DMS53 treated with DMSO at 0.1 percent for 48 hours (cell line): ENCODE data around the gene ARHGAP8.
"Not testable (repeated sequence)": the region's sequence is repeated elsewhere in the genome, so short reads cannot be mapped to it uniquely, and the experiment has no call there.

ENCODE experiments used
- DNase-seq: peaks from one replicate; lab custom pipeline; 2025; ENCODE audit not compliant: unreplicated experiment; lab: John Stamatoyannopoulos, UW

Gene ARHGAP8

DNA sequence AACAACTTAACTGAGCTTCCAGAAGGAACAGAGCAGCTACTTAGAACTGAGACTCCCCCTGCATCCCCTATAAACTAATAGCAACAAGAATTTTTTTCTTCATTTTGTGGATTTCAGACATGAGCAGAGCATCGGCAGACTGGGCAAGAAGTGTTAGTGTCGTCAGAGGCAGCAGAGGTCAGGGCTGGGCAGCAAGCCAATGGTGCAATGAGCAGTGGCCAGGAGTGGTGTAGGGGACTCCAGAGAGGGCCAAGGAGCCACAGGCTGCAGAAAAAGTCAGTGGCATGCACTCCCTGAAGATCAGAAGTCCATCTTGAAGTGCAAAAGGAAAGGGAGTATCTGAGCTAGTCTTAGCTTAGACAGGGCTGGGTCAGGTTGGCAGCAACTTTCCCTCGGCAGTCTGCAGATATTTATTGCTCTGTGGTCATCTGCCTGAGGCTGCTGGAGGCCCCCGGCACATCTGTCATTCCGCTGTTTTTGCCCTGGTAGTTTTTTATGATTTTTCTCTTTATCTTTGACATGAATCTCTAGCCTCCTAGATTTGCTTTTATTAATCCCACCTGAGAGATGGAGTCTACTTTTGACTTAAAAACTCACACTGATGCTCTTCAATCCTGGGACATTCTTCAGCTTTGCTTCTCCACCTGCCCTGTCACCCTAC, 152.2 kb downstream of the ARHGAP8 start:
- not testable (repeated sequence) for DNase-seq

DNA sequence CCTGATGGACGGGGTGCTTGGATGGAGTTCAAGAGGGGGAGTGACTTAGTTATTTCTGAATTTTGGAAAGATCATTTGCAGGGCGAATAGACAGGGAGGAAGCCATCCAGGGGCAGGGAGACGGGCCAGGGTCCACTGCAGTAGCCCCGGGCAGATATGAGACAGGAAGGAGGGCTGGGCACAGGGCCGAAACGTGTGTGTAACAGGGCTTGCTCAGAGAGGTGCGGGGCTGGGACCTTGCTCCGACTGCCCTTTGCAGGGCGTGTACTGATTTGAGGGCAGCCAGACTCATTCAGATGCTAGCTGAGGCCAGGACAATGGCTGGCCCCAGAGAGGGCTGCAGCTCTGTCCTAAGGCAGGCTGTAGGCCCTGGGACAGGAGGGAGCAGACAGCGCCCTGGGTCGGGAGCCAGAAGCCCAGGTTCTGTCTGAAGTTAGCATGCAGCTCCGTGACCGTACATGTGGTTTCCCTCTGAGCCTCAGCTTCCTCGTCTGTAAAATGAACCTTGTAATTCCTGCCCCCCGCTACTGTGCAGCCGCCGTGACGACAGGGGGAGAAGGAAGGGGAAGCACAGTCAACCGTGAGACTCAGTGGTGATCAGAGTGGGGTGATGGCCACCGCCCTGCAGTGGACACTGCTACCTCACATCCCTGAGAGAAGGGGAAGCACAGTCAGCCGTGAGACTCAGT, 154.0 kb downstream of the ARHGAP8 start:
- DNase-seq, result no peak

DNA sequence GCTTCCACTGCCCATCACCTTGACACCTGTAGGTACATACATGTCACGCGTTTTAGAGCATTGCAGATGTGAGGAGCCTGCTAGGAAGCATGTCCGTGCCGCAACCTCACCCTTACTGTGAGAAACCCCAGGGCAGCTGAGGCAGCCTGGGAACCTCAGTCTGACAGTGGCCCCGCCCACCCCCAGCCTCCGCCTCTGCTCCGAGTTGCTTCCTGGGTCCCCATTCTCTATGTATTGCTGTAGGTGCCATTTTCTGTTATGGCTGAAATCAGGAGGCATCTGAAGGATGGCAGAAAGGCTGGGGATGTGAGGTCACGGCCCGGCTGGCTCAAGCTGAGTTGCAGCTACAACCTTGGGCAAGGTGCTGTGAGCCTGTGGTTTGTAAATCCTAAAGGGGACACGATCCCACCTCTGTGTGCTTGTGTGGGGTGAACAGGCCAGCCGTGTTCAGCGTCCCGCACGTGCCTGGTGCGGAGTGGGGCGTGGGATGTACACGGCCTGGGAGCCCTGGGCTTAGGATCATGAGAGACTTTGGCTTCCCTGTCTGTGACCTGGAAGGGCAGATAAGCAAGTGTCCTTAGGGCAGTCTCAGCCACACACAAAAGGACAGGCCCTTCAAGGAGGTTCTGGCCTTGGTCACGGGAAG, 154.7 kb downstream of the ARHGAP8 start:
- no peak for DNase-seq

- DNase-seq, result no peak
Observed at GRCh38 chr22:44907765-44908737, 155.7 kb downstream of the ARHGAP8 start.

- DNase-seq, result no peak
Observed at GRCh38 chr22:44909241-44909640, 156.9 kb downstream of the ARHGAP8 start.
